T47D (cell line): ENCODE measurements around the gene ERG.

Source experiments
- DNase-seq, 2 experiments: peaks; one replicate each; pipeline versions ENCODE4 v3.0.0 to v3.0.0-alpha.2; 2011 to 2012; ENCODE audit warnings: low read depth in 1 of 2, low spot score in 1 of 2
- JUND ChIP-seq: IDR thresholded peaks from 2 replicates; pipeline ENCODE4 v1.6.1; 2012; ENCODE audit warnings: low read depth
- in situ Hi-C: cut with HindIII; loops from 2 replicates; pipeline ENCODE4 v1.10.0; 2016; ENCODE audit warnings: low sequenced_read_pairs, low pct_unique_long_range_greater_than_20kb

The ERG gene

GRCh38 chr21:38365521-38365920 lies 132.8 kb downstream of the ERG start:
- DNase-seq, result no peak
- in situ Hi-C loops, result no loop called here
- TF ChIP-seq JUND, result no peak

DNA sequence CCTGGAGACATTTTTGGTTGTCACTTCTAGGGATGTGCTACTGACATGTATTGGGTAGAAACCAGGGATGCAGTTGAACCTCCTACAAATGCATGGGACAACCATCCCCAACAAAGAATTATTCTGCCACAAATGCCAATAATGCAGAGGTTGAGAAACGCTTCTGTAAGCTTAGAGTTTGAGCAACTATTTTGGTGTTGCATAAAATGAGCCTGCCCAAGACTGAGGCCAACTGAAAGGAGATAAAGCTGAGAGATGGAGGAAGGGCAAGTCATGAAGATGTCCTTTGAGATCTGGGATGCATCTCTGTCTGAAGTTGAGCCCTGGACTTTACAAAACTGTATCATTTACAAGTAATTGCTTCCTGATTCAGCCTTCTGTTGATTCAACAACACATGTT lies 134.6 kb downstream of the ERG start:
- TF ChIP-seq JUND, result no peak
- in situ Hi-C loops, result no loop called here
- DNase-seq, result no peak

GRCh38 chr21:38361324-38361723 lies 137.0 kb downstream of the ERG start:
- no peak for DNase-seq
- TF ChIP-seq JUND, result no peak
- in situ Hi-C loops, result no loop called here

- in situ Hi-C loops, result no loop called here
- DNase-seq, result no peak
- TF ChIP-seq JUND, result no peak
Measured at GRCh38 chr21:38359835-38360234, 138.4 kb downstream of the ERG start.

GRCh38 chr21:38359090-38359489 lies 139.2 kb downstream of the ERG start:
- DNase-seq, result no peak
- TF ChIP-seq JUND, result no peak
- in situ Hi-C loops, result no loop called here

- in situ Hi-C loops, result no loop called here
- DNase-seq, result no peak
- no peak for TF ChIP-seq JUND
Measured at GRCh38 chr21:38358666-38359065, 139.6 kb downstream of the ERG start.

GRCh38 chr21:38358098-38358497 lies 140.2 kb downstream of the ERG start:
- in situ Hi-C loops, result no loop called here
- no peak for DNase-seq
- TF ChIP-seq JUND, result no peak

- no peak for DNase-seq
- in situ Hi-C loops, result no loop called here
- no peak for TF ChIP-seq JUND
Measured at GRCh38 chr21:38356883-38357625, 141.2 kb downstream of the ERG start.

DNA sequence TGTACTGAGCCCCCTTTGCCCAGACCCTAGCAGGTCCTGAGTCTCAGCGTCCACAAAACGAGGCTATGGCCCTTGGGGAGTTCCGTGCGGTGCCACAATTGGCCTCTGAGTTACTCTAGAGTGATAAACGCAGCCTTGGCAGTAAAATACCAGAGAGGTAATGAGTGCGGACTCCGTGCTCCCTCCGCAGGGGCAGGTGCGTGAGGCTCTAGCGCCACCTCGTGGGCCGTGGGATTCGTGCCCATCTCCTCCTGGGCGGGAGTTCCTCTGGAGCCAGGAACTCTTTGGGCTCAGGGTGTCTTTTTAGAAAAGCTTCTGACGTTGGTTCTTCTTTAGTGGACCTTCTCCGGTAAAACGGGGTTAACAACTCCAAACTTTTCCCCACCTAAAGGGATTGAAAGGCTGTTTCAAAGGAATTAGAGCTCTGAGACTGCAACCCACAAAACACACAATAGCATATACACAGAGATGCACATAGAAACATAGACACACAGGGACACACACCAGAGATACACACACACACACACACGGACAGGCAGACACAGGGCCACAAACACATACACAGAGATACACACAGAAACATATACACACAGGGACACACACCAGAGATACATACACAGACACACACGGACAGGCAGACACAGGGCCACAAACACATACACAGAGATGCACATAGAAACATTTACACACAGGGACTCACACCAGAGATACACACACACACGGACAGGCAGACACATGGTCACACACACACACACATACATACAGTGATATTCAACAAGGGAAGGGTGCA lies 142.1 kb downstream of the ERG start:
- peak; percentile 77 for DNase-seq
- in situ Hi-C loops, result no loop called here
- TF ChIP-seq JUND, result no peak

DNA sequence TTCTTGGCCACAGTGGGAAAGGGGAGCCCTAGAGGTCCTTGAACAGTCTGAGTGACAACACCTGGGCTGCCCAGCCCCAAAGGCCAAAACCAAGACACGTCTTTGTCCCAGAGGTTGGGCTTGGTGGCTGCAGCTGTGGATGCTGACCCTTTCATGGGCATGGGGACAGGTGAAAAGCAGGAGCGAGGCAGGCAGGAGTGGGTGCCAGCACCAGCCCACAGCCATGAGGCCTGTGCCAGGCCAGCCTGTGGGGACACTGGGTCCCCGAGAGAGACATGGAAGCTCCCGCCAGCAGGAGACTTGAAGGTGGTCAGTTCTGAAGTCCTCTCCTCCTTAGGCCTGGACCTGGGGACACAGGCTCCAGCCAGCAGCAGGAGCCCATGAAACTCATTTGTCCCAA lies 142.9 kb downstream of the ERG start:
- no peak for DNase-seq

DNA sequence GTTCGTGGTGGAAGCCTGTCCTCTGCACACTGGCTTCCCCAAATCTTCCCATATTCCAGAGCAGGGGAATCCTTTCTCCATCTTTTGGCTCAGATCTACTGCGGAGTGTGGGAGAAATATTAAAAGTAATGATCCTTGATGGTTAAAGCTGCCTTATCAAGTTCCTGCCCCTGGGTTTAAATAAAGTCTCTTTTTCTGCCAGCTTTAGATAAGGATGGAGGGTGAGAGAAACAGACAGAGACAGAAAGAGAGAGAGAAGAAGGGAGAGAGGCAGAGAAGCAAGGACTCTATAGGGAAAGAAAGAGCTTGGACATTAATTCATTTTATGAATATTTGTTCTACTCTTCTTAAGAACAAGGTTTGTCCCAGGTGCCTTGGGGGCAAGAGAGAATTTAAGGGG lies 143.5 kb downstream of the ERG start:
- no peak for TF ChIP-seq JUND
- in situ Hi-C loops, result no loop called here
- DNase-seq, result no peak

More for the DNA sequence above, 142.9 kb downstream of the ERG start:
- in situ Hi-C loops, result no loop called here
- TF ChIP-seq JUND, result no peak

DNA sequence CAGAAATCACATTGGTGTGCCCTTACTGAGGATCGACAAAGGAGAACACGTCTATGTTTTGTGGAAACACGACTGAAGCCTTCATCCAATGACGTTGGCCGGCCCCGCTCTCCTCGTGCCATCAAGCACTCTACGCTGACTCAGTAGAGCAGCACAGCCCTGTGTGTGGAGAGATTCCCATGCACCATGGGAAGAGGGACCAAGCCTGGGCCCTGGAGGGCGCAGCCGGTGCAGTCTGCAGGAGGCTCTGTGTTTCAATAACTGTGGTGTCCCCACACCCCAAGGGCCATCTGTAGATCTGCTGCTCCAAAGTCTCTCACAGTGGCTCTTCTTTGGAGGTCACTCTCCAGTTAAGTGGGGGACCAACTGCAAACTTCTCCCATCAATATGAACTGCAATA lies 144.0 kb downstream of the ERG start:
- DNase-seq, result no peak

GRCh38 chr21:38352536-38353219 lies 145.6 kb downstream of the ERG start:
- peak; percentile 35 to 65 for DNase-seq
- in situ Hi-C loops, result no loop called here

More for the DNA sequence above, 144.0 kb downstream of the ERG start:
- no peak for TF ChIP-seq JUND
- in situ Hi-C loops, result no loop called here

More at GRCh38 chr21:38352536-38353219, 145.6 kb downstream of the ERG start:
- no peak for TF ChIP-seq JUND
